ENCODE measurements around the gene TSPAN17. TPM values are rescaled to one million over a fixed set of nuclear protein-coding genes. Genes with fewer than 3 reads are reported as not detected.
"Not testable (repeated sequence)": the region's sequence is repeated elsewhere in the genome, so short reads cannot be mapped to it uniquely, and the experiment has no call there.

The TSPAN17 gene
- total RNA-seq, 1 donor from 2014 or later, result 56.1 TPM

GRCh38 chr5:176699446-176699845, 52.2 kb downstream of the TSPAN17 start:
- intact Hi-C loops (cut with micrococcal nuclease), result not testable (repeated sequence)

- intact Hi-C loops (cut with micrococcal nuclease), result no loop called here
Measured at GRCh38 chr5:176700239-176700847, 53.1 kb downstream of the TSPAN17 start.

DNA sequence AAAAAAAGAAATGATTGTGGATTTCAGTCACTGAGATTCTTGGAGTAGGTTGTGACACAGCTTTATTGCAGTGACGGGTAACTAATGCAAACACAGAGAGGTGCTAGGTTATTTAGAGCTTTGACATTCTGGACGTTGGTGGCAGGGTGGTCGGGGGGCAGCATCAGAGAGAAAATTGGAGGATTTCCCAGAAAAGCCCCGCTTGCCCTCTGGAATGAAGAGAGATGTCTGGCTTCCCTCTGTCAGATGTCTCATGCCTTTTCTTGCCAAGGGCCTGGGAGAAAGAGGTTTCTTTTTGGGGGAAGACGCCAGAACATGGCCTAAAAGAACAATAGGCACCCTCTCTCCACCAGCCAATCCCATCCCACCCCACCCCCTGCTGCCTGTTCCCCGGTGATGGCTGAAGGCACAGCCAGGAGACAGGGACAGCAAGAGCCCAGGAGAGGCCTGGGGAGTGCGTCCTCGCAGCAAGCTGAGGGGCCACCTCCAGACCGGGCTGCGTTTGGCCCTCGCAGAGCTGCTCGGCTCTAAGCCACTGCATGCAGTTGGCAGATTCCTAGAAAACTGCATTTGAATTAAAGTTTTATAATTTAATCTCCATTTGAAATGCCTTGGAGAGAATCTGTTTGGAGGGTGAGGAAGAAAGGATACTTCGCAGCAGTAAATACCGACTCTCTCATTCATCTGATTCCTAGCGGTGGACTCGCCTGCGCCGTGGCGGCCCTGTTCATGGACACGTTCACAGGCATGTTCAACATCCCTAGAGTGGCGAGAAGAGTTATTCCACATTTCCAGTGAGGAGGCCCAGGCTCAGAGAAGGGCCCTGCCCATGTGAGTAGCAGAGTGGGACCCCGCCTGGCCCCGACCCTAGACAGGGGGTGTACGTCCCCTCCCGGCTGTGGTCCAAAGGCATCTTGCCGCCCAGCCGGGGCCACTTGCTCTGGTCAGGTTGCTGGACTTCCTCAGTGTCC, 55.7 kb downstream of the TSPAN17 start:
- intact Hi-C loops (cut with micrococcal nuclease), result no loop called here

DNA sequence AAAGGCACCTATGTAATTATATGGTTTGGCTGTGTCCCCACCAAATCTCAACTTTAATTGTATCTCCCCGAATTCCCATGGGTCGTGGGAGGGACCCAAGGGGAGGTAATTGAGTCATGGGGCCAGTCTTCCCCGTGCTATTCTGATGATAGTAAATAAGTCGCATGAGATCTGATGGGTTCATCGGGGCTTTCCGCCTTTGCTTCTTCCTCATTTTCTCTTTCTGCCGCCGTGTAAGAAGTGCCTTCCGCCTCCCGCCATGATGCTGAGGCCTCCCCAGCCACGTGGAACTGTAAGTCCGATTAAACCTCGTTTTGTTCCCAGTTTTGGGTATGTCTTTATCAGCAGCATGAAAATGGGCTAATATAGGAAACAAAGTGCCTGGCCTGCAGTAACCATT, 56.6 kb downstream of the TSPAN17 start:
- intact Hi-C loops (cut with micrococcal nuclease), result no loop called here

DNA sequence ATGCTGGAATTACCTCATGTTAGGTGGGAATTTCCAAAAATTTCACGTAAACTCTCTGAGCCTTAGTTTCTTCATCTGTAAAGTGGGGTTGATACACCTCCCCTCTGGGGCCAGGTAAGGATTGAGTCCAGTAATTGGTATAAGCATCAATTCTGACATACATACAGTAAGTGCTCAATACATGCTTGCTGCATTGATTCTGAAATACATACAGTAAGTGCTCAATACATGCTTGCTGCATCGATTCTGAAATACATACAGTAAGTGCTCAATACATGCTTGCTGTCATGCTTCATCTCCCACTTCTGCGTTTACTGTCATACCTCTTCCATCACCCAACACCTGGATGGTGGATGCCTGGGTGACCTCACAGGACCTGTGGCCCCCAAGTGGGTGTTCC, 57.1 kb downstream of the TSPAN17 start:
- intact Hi-C loops (cut with micrococcal nuclease), result no loop called here

DNA sequence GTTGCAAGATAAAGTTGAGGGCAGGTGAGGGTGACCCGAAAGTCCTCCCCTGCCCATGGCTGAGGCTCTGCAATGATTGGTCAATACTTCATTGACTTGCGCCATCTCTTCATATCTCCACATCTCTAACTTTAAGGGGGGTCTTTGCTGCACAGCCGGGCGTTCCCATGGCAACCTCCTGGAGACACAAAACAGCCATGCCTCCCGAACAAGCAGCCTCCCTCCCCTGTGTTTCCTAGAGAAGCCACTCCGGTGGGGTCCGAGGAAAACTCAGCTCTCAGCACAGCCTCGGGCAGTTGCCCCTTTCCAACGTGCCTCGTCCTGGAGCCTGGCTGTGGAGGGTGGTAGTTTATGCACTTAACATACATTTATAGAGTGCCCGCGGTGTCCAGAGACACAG, 57.5 kb downstream of the TSPAN17 start:
- intact Hi-C loops (cut with micrococcal nuclease), result no loop called here

Other genes starting within 250 kb of the TSPAN17 start
- gene CLTB, start 230.9 kb upstream of the TSPAN17 start, total RNA-seq, result 67.8 and 71.0 TPM in 2 replicates
- gene FAF2, start 199.1 kb upstream of the TSPAN17 start, total RNA-seq, result 40.9 and 44.4 TPM in 2 replicates
- 139 TPM in 2 replicates for gene RNF44, start 110.1 kb upstream of the TSPAN17 start, total RNA-seq
- gene CDHR2, start 98.1 kb upstream of the TSPAN17 start, total RNA-seq, result 1.3 and 1.7 TPM in 2 replicates
- gene GPRIN1, start 37.3 kb upstream of the TSPAN17 start, total RNA-seq, result 2.2 and 2.6 TPM in 2 replicates
- gene SNCB, start 16.9 kb upstream of the TSPAN17 start, total RNA-seq, result not detected in 2 replicates
- gene EIF4E1B, start 16.8 kb upstream of the TSPAN17 start, total RNA-seq, result not detected in 2 replicates
- not detected in 2 replicates for gene UNC5A, start 163.1 kb downstream of the TSPAN17 start, total RNA-seq